MM.1S (cell line): ENCODE measurements around the gene GFAP.

ENCODE experiments used
- EZH2phosphoT487 ChIP-seq: fragments of 300-600 bp; sonication (generic); IDR thresholded peaks from 2 replicates; pipeline ENCODE4 v1.6.1; 2018; ENCODE audit warnings: antibody characterized with exemption, low read length
- TF ChIP-seq, protein P1 (sequence below): fragments of 300-600 bp; sonication (generic); IDR thresholded peaks from 2 replicates; pipeline ENCODE4 v1.5.1; 2016; ENCODE audit warnings: antibody characterized with exemption, low read length, mixed read lengths

GRCh38 chr17:44956998-44957981 lies 42.0 kb upstream of the GFAP start:
- TF ChIP-seq, protein P1, sequence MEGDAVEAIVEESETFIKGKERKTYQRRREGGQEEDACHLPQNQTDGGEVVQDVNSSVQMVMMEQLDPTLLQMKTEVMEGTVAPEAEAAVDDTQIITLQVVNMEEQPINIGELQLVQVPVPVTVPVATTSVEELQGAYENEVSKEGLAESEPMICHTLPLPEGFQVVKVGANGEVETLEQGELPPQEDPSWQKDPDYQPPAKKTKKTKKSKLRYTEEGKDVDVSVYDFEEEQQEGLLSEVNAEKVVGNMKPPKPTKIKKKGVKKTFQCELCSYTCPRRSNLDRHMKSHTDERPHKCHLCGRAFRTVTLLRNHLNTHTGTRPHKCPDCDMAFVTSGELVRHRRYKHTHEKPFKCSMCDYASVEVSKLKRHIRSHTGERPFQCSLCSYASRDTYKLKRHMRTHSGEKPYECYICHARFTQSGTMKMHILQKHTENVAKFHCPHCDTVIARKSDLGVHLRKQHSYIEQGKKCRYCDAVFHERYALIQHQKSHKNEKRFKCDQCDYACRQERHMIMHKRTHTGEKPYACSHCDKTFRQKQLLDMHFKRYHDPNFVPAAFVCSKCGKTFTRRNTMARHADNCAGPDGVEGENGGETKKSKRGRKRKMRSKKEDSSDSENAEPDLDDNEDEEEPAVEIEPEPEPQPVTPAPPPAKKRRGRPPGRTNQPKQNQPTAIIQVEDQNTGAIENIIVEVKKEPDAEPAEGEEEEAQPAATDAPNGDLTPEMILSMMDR = no peak
- no peak for TF ChIP-seq EZH2phosphoT487
